IMR-90 (cell line): ENCODE measurements around the gene TNRC6B. TPM values are rescaled to one million over a fixed set of nuclear protein-coding genes. Genes with fewer than 3 reads are reported as not detected.

Experiments used
- ATAC-seq: fragments of 200-7000 bp; cut with Tn5 transposase; 2 replicates; pipeline ENCODE4 v1.9.1; 2020; ENCODE audit warnings: low read depth, mild to moderate bottlenecking, moderate library complexity
- BruUV-seq: library from RNA; stranded (reverse); fragments of 400-500 nt; replicated peaks from 2 replicates; lab custom pipeline; 2021; lab: Mats Ljungman, UMichigan
- CTCF ChIA-PET: fragments of 300-600 bp; formaldehyde crosslinking; extraction: SDS; loops from one replicate; lab custom pipeline; 2021; ENCODE audit warnings: antibody characterized with exemption; lab: Yijun Ruan, JAX
- POLR2A ChIA-PET: fragments of 300-600 bp; sonication (Branson Sonifier 250); formaldehyde crosslinking; loops from one replicate; lab custom pipeline; 2022; ENCODE audit warnings: antibody characterized with exemption; ENCODE audit not compliant: unreplicated experiment; lab: Charles Lee
- DNase-seq: peaks from one replicate; pipeline ENCODE4 v3.0.0; 2013
- H2AFZ ChIP-seq: replicated peaks from 2 replicates; pipeline ENCODE3; 2013; ENCODE audit warnings: low read length, mild to moderate bottlenecking; ENCODE audit not compliant: poor library complexity
- H2AK5ac ChIP-seq: 2 replicates; pipeline ENCODE4 v1.6.1; 2013; ENCODE audit warnings: low read depth, low read length, inconsistent platforms
- H2AK9ac ChIP-seq: replicated peaks from 2 replicates; pipeline ENCODE3; 2013; ENCODE audit warnings: mild to moderate bottlenecking, low read depth, low read length, moderate library complexity; ENCODE audit not compliant: poor library complexity
- H2BK120ac ChIP-seq: 2 replicates; pipeline ENCODE4 v1.6.1; 2013; ENCODE audit warnings: low read depth, low read length, inconsistent platforms
- H2BK15ac ChIP-seq: 3 replicates; pipeline ENCODE4 v1.6.1; 2013; ENCODE audit warnings: low read depth, low read length, inconsistent platforms
- H2BK20ac ChIP-seq: 2 replicates; pipeline ENCODE4 v1.6.1; 2013; ENCODE audit warnings: low read depth, mild to moderate bottlenecking, inconsistent platforms, low read length, moderate library complexity
- H2BK5ac ChIP-seq: 2 replicates; pipeline ENCODE4 v1.6.1; 2013; ENCODE audit warnings: mild to moderate bottlenecking, low read depth, low read length, inconsistent platforms; ENCODE audit not compliant: poor library complexity, severe bottlenecking
- H3K14ac ChIP-seq: replicated peaks from 2 replicates; pipeline ENCODE4 v1.6.1; 2013; ENCODE audit warnings: low read depth, low read length, inconsistent platforms
- H3K18ac ChIP-seq: 2 replicates; pipeline ENCODE4 v1.6.1; 2013; ENCODE audit warnings: low read depth, low read length, control low read depth
- H3K23ac ChIP-seq: 2 replicates; pipeline ENCODE4 v1.6.1; 2013; ENCODE audit warnings: low read depth, low read length, inconsistent platforms
- H3K27ac ChIP-seq: 2 replicates; pipeline ENCODE4 v1.5.1; 2013; ENCODE audit warnings: mild to moderate bottlenecking, control low read depth, low read length; ENCODE audit not compliant: insufficient read depth
- H3K27me3 ChIP-seq: 2 replicates; pipeline ENCODE4 v1.6.1; 2013; ENCODE audit warnings: low read length; ENCODE audit not compliant: control insufficient read depth, insufficient read depth
- H3K36me3 ChIP-seq: 2 replicates; pipeline ENCODE4 v1.6.1; 2013; ENCODE audit warnings: low read length, mixed read lengths; ENCODE audit not compliant: control insufficient read depth, insufficient read depth
- H3K4ac ChIP-seq: 2 replicates; pipeline ENCODE4 v1.6.1; 2013; ENCODE audit warnings: low read depth, low read length, inconsistent platforms
- H3K4me1 ChIP-seq: 2 replicates; pipeline ENCODE4 v1.6.1; 2013; ENCODE audit warnings: low read length, mixed read lengths; ENCODE audit not compliant: control insufficient read depth, insufficient read depth
- H3K4me2 ChIP-seq: 2 replicates; pipeline ENCODE4 v1.6.1; 2013; ENCODE audit warnings: low read depth, mild to moderate bottlenecking, control low read depth, low read length, moderate library complexity
- H3K4me3 ChIP-seq: 2 replicates; pipeline ENCODE4 v1.5.1; 2013; ENCODE audit warnings: low read depth, mild to moderate bottlenecking, control low read depth, low read length, moderate library complexity; ENCODE audit not compliant: insufficient read depth
- H3K56ac ChIP-seq: 2 replicates; pipeline ENCODE4 v1.6.1; 2013; ENCODE audit warnings: low read length, inconsistent platforms; ENCODE audit not compliant: insufficient read depth; ENCODE audit errors: extremely low read depth
- H3K79me1 ChIP-seq, 2 experiments: 2 replicates each; pipeline ENCODE4 v1.6.1; 2013; ENCODE audit warnings: low read length in 2 of 2, inconsistent platforms in 1 of 2, low read depth in 1 of 2
- H3K9ac ChIP-seq: 2 replicates; pipeline ENCODE4 v1.6.1; 2013; ENCODE audit warnings: low read depth, low read length, control low read depth
- H3K9me1 ChIP-seq: 2 replicates; pipeline ENCODE4 v1.6.1; 2013; ENCODE audit warnings: low read length, inconsistent platforms; ENCODE audit not compliant: insufficient read depth
- H3K9me3 ChIP-seq: 2 replicates; pipeline ENCODE4 v1.6.1; 2013; ENCODE audit warnings: low read length; ENCODE audit not compliant: control insufficient read depth, insufficient read depth
- H4K20me1 ChIP-seq: 2 replicates; pipeline ENCODE4 v1.6.1; 2013; ENCODE audit warnings: low read length, inconsistent platforms; ENCODE audit not compliant: insufficient read depth
- H4K5ac ChIP-seq: 2 replicates; pipeline ENCODE4 v1.6.1; 2013; ENCODE audit warnings: mild to moderate bottlenecking, low read depth, low read length, control low read depth
- H4K8ac ChIP-seq, 2 experiments: 2 replicates each; pipeline ENCODE4 v1.6.1; 2013; ENCODE audit warnings: low read depth in 2 of 2, low read length in 2 of 2, control low read depth in 1 of 2, inconsistent platforms in 1 of 2
- H4K91ac ChIP-seq: 2 replicates; pipeline ENCODE4 v1.6.1; 2013; ENCODE audit warnings: low read depth, low read length, inconsistent platforms; ENCODE audit not compliant: insufficient read depth
- BHLHE40 ChIP-seq: fragments of 150-350 bp; IDR thresholded peaks from 2 replicates; pipeline ENCODE4 v1.6.1; 2016; ENCODE audit warnings: mild to moderate bottlenecking, low read depth, low read length
- CEBPB ChIP-seq: IDR thresholded peaks from 2 replicates; pipeline ENCODE4 v1.6.1; 2012; ENCODE audit warnings: low read depth, low read length, improper control_type of control experiment
- CHD1 ChIP-seq: IDR thresholded peaks from 2 replicates; pipeline ENCODE4 v1.6.1; 2012; ENCODE audit warnings: low read depth, low read length, improper control_type of control experiment
- CTCF ChIP-seq: conservative IDR thresholded peaks from 2 replicates; pipeline ENCODE4 v1.5.1; 2012; ENCODE audit warnings: mild to moderate bottlenecking, low read depth, low read length, improper control_type of control experiment
- ELK1 ChIP-seq: fragments of 150-350 bp; IDR thresholded peaks from 2 replicates; pipeline ENCODE4 v1.6.1; 2016; ENCODE audit warnings: low read depth, mild to moderate bottlenecking, low read length, moderate library complexity, borderline replicate concordance
- FOS ChIP-seq: fragments of 150-350 bp; IDR thresholded peaks from 2 replicates; pipeline ENCODE4 v1.6.1; 2016; ENCODE audit warnings: low read depth, low read length
- MAFK ChIP-seq: IDR thresholded peaks from 2 replicates; pipeline ENCODE4 v1.6.1; 2012; ENCODE audit warnings: low read depth, low read length, improper control_type of control experiment
- MAZ ChIP-seq: IDR thresholded peaks from 2 replicates; pipeline ENCODE4 v1.6.1; 2012; ENCODE audit warnings: low read depth, mild to moderate bottlenecking, low read length, improper control_type of control experiment, moderate library complexity, borderline replicate concordance
- MXI1 ChIP-seq: IDR thresholded peaks from 2 replicates; pipeline ENCODE4 v1.6.1; 2012; ENCODE audit warnings: low read depth, mild to moderate bottlenecking, low read length, moderate library complexity, borderline replicate concordance
- NFE2L2 ChIP-seq: fragments of 150-350 bp; IDR thresholded peaks from 2 replicates; pipeline ENCODE4 v1.6.1; 2016; ENCODE audit warnings: low read depth, mild to moderate bottlenecking, low read length
- POLR2A ChIP-seq: IDR thresholded peaks from 2 replicates; pipeline ENCODE4 v1.6.1; 2012; ENCODE audit warnings: mild to moderate bottlenecking, low read depth, low read length
- RAD21 ChIP-seq: IDR thresholded peaks from 2 replicates; pipeline ENCODE4 v1.6.1; 2012; ENCODE audit warnings: low read length, improper control_type of control experiment
- RCOR1 ChIP-seq: IDR thresholded peaks from 2 replicates; pipeline ENCODE4 v1.6.1; 2012; ENCODE audit warnings: mild to moderate bottlenecking, low read length, improper control_type of control experiment; ENCODE audit not compliant: insufficient replicate concordance
- RFX5 ChIP-seq: IDR thresholded peaks from 2 replicates; pipeline ENCODE4 v1.8.0; 2012; ENCODE audit warnings: low read depth, mild to moderate bottlenecking, low read length, moderate library complexity
- SMC3 ChIP-seq: fragments of 150-350 bp; IDR thresholded peaks from 2 replicates; pipeline ENCODE4 v1.6.1; 2016; ENCODE audit warnings: low read depth, mild to moderate bottlenecking, antibody characterized with exemption, low read length, moderate library complexity
- USF2 ChIP-seq: fragments of 150-350 bp; IDR thresholded peaks from 2 replicates; pipeline ENCODE4 v1.6.1; 2017; ENCODE audit warnings: mild to moderate bottlenecking, antibody characterized with exemption, low read length, low read depth
- WGBS, 2 experiments: methylation state at CpG; one replicate each; pipeline versions ENCODE4 v1.1.5 to v1.1.7; 2013; ENCODE audit warnings: missing lambda C conversion rate in 2 of 2; ENCODE audit not compliant: insufficient read length in 1 of 2; ENCODE audit errors: extremely low coverage in 2 of 2; 5-methylcytosine and 5-hydroxymethylcytosine counted together
- dilution Hi-C: fragments of 300-500 bp; cut with HindIII; formaldehyde crosslinking; loops from one replicate; pipeline ENCODE4 v1.14.3; 2018; ENCODE audit warnings: low sequenced_read_pairs; ENCODE audit not compliant: unreplicated experiment
- in situ Hi-C: fragments of 300-500 bp; cut with MboI; formaldehyde crosslinking; loops from 3 replicates; pipeline ENCODE4 v1.14.3; 2019; ENCODE audit warnings: low sequenced_read_pairs, inconsistent platforms, mixed read lengths
- intact Hi-C: fragments of 100-400 bp; cut with micrococcal nuclease; formaldehyde crosslinking; loops from 2 replicates; pipeline ENCODE4 v1.10.0; 2022
- polyA plus RNA-seq, 3 experiments: library from polyadenylated mRNA; depleted of rRNA; stranded (reverse); fragments of >200 nt; gene quantifications; 2 replicates each; pipeline ENCODE4 v1.2.3, GENCODE V29; 2012; ENCODE audit warnings: low replicate concordance in 1 of 3
- total RNA-seq: library from RNA; depleted of rRNA; stranded (reverse); fragments of >200 nt; gene quantifications from 2 replicates; pipeline ENCODE4 v1.2.3, GENCODE V29; 2012

The TNRC6B gene
- total and polyA plus RNA-seq, 2 of the 4 experiments (the other 2 are of a cell fraction), result 3.9 to 17.0 TPM

GRCh38 chr22:40310768-40311120 lies 133.0 kb downstream of the TNRC6B start:
- Histone ChIP-seq H3K27me3 (no peaks in the 10 kb centered on the region), H2BK120ac (peak overlapping the region; percentile 77), H2AK5ac (peak overlapping the region; percentile 1; the same call in 1 of the 2 replicates), H3K23ac (peak overlapping the region; percentile 73; the same call in 1 of the 2 replicates), H3K4me1 (peaks cover 10% of the 10 kb centered on the region), H4K20me1 (peaks cover 7% of the 10 kb centered on the region; the same call in 1 of the 2 replicates), H2AK9ac (peak overlapping the region; percentile 42), H4K5ac (no peak overlapping the region), H3K4me2 (peak overlapping the region; percentile 74), H3K9me3 (no peaks in the 10 kb centered on the region), H3K4ac (peak overlapping the region; percentile 83), H3K79me1 (peaks cover 0 to 29% of the 10 kb centered on the region in 2 experiments; a peak in 2 of 4 replicates), H3K27ac (peak overlapping the region; percentile 14; the same call in 1 of the 2 replicates), H2BK20ac (peak overlapping the region; percentile 66; the same call in 1 of the 2 replicates), H3K9ac (no peak overlapping the region), H3K36me3 (peaks cover 36% of the 10 kb centered on the region), H3K18ac (peak overlapping the region; percentile 16), H3K4me3 (peak overlapping the region; percentile 3; the same call in 1 of the 2 replicates), H2AFZ (no peak overlapping the region), H3K9me1 (peaks cover 17% of the 10 kb centered on the region), H4K8ac (peak overlapping the region in 1 of 2 experiments; percentile 72; a peak in 1 of 4 replicates), H2BK5ac (peak overlapping the region; percentile 39), H4K91ac (peak overlapping the region; percentile 22; the same call in 1 of the 2 replicates), H2BK15ac (peak overlapping the region; percentile 32; the same call in 1 of the 3 replicates), H3K56ac (peak overlapping the region; percentile 81; the same call in 1 of the 2 replicates), H3K14ac (peak overlapping the region; percentile 65)
- intact Hi-C loops (loop anchor here (5.0 kb wide), 1 partner anchor 37 kb away; the partner anchor contains the start of gene ADSL), dilution Hi-C loops (no loop called here), in situ Hi-C loops (no loop called here)
- no peak for TF ChIP-seq NFE2L2
- no peak for TF ChIP-seq RAD21
- no peak for TF ChIP-seq FOS
- TF ChIP-seq USF2, result no peak
- no peak for TF ChIP-seq CHD1
- TF ChIP-seq MXI1, result no peak
- no peak for TF ChIP-seq BHLHE40
- TF ChIP-seq POLR2A, result no peak
- TF ChIP-seq CEBPB, result no peak
- no peak for TF ChIP-seq CTCF
- TF ChIP-seq RFX5, result no peak
- TF ChIP-seq MAZ, result no peak
- no peak for TF ChIP-seq SMC3
- TF ChIP-seq RCOR1, result no peak
- TF ChIP-seq ELK1, result no peak
- no peak for TF ChIP-seq MAFK
- 25% methylated on average over 2 of the region's 5 CpGs; no CpG with 5 or more reads in 1 of the 2 experiments for WGBS, 2 experiments
- POLR2A ChIA-PET, result no interaction called here
- CTCF ChIA-PET, result no interaction called here
- no peak for ATAC-seq
- no TSS peak for BruUV-seq
- DNase-seq, result no peak
